ENCODE data around the gene FAM234A.
"Not testable (repeated sequence)": the region's sequence is repeated elsewhere in the genome, so short reads cannot be mapped to it uniquely, and the experiment has no call there.

- not testable (repeated sequence) for TF ChIP-seq CTCF, POLR2A (IDR thresholded peaks at IDR 0.05)
These were observed 32.9 kb downstream of the FAM234A start for GRCh38 chr16:267562-267961.

All from Peyer's patch (tissue), 4 donors.